GM19035 (cell line): ENCODE data around the gene CRYGB.

ENCODE experiments used
- ATAC-seq: cut with Tn5 transposase; IDR thresholded peaks from one replicate; pipeline ENCODE4 v1.9.1; 2021; ENCODE audit not compliant: unreplicated experiment

Gene CRYGB, protein sequence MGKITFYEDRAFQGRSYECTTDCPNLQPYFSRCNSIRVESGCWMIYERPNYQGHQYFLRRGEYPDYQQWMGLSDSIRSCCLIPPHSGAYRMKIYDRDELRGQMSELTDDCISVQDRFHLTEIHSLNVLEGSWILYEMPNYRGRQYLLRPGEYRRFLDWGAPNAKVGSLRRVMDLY

DNA sequence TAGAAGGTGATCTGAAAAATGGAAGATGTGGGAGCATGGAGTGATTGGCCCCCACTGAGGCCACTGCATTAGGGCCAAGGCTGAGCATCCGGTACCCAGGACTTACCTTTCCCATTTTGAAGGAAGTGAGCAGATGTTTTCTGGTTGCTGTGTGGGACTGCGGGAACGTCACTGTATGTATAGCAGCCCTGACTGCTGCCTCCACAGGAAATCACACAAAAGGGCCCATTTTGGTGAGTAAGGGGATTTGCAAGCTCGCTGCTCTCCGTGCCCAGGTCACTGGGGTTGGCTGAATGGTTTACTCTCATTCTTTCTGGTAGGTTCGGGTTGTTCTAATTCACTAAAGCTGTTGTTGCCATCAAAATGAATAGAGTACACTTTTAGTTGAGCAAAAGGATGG lies at the start of gene CRYGB:
CRYGB (minus strand) TSS at position 153 of the 400 bp plus-strand sequence; CDS start at position 115, 38 bp downstream.
- ATAC-seq, result no peak

DNA sequence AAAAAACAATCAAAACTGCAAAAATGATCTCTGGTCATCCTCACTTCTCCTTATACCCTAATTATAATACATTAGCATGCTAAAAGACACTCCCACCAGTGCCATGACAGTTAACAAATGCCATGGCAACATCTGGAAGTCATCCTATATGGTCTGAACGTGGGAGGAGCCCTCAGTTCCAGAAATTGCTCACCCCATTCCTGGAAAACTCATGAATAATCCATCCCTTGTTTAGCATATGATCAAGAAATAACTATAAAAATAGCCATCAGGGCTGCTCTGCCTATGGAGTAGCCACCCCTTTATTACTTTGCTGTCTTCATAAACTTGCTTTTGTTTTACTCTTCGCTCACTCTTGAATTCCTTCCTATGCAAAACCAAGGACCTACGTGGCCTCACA lies 49.6 kb upstream of the CRYGB start:
- ATAC-seq, result no peak

DNA sequence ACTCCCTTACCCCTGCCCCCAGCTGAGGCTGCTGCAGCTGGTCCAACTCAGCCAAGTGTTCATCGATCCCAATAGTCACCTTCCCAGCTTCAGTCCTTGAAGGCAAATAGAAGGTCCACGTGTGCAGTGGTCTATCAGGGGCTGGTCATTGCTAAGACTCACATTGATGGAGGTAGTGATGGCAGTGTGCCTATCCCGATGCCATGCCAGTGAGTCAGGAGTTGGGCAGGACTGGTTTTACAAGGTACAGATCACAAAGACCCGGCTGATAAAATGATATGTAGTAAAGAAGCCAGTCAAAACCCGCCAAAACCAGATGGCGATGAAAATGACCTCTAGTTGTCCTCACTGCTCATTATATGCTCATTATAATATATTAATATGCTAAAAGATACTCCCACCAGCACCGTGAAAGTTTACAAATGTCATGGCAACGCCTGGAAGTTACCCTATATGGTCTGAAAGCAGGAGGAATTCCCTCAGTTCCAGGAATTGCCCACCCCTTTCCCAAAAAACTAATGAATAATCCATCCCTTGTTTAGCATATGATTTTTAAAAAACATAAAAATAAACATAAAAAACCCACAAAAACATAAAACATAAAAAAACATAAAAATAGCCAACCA lies 46.8 kb upstream of the CRYGB start:
- no peak for ATAC-seq

DNA sequence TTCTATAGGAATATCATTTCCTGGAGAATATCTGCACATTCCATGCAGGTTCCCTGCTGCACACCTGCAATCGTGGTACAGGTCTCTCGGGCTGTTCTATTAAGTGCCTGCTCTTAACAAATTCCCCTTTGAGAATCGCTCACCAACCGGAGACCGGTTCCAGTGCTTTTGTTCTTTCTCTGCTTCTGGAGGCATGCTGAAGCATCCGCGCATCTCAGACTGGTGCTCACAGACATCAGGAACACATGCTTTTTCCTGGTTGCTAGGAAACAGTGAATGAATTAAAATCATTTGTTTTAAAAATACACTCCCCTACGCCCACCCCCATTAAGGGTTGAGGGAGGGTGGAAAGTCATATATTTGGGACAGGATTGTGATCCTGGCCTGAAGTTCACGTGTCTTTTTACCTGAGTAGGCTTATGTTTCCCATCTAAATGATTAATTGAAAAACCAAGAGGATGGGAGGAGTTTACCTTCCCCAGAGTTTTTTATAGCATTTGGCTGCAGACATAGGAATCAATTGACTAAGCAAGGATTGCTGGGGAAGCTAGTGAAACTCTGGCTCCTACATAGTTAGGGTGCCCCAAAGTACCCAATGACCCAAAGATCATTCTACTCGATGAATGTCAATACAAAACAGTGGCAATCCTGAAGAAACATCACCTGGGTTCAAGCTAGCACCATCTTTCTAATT lies 44.0 kb upstream of the CRYGB start, which contains the start of gene C2orf80:
C2orf80 (minus strand) TSS at position 221 of the 694 bp plus-strand sequence. CDS start 3,044 bp downstream, outside the sequence.
- no peak for ATAC-seq

DNA sequence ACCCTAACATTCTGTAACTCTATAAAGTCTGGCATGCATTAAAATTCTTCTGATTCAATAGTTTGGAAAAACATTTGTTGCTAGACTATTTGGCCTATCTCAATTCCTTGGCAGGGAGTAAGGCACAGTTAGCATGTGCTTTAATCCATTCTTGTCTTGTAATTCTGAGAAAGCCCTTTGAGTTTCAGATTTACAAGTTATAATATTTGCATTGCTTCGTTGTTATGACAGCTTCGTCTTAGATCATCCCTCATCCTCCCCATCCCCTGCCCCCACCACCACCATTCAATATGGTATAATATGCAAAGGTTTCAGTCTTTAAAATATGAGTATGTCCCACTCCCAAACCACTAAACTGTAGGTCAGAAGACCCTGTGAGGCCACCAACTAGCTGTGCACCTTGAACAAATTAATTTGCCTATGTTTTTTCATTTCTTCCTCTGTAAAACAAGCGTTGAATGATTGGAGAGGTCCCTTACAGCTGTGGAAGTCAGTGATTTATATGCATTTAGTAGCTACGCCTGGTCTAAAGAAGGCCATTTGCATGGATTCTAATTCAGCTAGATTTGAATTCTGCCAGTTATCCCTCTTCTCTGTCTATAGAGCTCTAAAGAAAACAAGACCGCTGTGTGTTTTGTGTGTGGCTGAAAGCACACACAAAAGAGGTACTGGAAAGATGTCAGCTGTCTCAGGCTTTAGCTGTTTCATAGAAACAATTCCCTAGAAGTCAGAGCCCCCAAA lies 43.3 kb upstream of the CRYGB start:
- ATAC-seq, result no peak

DNA sequence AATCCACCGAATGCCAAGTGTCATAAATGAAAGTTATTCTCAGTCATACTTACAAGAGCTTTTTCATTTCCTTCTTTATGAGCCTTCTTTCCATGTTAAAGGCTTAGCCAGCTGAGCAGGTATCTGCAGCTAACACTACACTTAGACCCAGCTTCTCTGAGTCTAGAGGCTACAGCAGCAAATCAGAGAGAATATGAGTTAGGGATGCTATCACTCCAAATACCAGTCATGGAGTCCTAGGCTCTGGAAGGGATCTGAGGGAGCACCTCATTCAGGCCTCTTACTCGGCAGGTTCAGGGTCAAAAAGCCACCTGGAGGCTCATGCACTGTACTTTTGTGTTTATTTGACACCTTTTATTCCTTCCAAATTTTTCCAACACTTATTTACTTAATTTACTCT lies 40.9 kb upstream of the CRYGB start:
- no peak for ATAC-seq

DNA sequence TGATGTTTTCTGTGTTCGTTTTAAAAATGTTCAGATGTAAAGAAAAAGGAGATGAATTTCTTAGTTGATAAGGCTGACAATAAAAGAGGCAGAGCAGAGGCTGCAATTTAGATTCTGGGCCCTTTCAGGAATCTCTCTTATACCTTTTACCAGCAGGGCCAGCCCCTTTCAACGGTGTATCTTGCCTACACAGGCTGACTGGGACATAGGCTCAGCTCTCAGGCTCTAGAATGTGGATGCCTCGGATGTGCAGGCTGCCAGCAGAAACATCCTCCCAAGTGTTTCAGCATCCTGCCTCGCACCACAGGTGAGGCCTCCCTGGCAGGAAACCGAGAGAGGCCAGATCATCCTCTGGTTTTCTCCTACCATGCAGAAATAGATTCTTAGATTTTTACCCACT lies 40.5 kb upstream of the CRYGB start:
- ATAC-seq, result no peak

DNA sequence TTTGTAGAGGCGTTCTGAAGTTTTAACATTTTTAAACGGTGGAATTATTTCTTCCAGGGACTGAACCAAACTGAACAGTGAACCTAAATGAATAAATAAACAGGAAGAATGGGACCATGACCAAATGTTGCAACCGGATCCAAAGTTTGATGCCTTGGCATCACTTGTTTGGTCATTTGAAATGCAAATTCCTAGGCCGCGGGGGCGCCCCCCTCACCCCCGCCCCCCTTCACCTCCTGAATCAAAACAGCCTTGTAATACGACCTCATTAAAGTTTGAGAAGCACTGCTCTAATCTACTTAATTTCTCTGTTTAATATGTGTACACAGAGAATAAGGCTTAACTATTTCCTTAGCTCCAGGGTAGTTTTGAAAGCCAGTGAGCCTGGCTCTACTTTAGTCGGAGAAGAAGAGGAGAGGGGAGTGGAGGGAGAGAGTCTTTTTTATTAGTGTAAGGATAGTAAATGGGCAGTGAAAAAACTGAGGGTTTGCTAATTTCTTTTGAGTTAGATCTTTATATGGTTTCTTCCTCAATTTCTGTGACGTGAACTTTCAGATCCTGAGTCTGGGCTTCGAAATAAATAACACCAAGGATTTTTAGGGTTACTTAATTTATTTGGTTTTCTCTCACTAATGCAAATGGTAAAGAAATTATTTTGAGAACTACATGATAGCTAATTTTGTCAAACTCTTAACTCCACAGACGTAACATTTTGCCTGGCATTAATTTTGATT lies 38.2 kb upstream of the CRYGB start:
- no peak for ATAC-seq

DNA sequence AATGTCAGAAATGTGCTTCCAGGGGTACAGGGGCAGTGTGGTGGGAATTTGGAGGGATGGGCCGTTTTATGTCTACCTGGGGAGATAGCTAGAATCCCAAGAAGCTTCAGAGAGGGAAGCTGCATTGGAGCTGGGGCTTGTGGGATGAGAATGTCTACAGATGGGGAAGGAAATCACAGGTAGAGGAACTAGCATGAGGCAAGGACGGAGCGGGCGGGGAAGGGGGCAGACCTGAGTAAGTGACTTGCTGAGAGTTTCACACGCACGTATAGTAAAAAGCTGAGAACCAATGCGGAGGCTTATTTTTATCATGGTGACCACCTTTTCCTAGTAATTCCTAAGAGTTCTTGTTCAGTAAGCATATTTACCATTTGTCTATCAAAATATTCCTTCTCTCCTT lies 37.6 kb upstream of the CRYGB start:
- no peak for ATAC-seq

DNA sequence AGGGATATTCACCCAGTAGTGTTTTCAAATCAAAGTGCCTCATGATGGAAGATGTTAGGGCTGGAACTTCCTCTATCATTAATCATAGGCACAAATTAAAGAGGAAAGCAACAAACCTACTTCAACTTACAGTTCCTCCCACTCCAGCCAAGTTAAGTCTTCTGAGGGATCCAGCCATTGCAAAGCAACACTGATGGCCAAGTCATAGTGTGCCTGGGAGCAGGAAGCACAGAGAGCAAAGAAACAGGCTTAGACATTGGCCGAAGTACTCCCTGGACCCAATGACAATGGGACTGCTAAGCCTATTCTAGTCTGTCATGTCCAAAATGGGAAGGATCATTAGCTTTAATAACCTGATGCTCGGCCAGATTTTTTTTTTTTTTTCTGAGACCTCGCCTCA lies 36.9 kb upstream of the CRYGB start:
- ATAC-seq, result no peak

DNA sequence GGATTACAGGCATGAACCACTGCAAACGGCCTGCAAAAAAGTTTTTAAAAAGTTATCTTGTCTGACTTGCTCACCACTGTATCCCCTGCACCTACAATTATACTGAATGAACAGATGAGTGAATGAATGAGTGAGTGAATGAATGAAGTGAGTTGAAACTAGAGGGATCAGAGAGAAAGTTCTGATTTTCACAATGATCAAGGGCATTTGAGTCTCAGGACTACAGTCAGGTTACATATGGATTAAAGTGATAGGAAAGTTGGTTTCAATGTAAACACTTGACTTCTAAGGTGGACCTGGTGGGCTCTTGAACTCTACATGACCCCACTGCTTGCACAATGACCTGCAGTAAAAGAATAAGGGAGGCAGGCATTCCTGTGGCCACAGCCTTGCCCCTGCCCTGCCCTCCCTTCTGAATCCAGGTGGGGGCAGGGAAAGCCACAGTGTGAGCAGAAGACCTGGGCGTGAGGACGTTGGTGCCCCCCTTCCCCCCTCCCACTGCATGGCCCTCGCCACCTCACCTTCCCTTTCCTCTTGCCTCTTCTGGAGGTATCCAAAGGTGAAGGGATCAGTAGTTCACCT lies 33.2 kb upstream of the CRYGB start:
- no peak for ATAC-seq

DNA sequence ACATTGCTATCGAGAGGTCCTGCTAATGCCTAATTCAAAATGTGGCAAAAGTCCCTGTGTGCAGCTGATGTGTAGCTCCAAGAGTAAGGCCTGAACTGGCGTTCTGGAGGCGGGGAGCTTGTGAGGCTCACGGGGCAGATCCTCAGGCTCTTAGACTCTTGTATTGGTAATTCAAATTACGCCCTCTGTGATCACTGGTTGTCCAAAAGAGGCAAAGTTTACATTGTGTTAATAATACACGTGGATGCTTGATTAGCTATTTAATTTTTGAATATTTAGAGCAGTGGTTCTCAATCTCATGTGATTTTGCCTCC lies 29.8 kb upstream of the CRYGB start:
- ATAC-seq, result no peak

DNA sequence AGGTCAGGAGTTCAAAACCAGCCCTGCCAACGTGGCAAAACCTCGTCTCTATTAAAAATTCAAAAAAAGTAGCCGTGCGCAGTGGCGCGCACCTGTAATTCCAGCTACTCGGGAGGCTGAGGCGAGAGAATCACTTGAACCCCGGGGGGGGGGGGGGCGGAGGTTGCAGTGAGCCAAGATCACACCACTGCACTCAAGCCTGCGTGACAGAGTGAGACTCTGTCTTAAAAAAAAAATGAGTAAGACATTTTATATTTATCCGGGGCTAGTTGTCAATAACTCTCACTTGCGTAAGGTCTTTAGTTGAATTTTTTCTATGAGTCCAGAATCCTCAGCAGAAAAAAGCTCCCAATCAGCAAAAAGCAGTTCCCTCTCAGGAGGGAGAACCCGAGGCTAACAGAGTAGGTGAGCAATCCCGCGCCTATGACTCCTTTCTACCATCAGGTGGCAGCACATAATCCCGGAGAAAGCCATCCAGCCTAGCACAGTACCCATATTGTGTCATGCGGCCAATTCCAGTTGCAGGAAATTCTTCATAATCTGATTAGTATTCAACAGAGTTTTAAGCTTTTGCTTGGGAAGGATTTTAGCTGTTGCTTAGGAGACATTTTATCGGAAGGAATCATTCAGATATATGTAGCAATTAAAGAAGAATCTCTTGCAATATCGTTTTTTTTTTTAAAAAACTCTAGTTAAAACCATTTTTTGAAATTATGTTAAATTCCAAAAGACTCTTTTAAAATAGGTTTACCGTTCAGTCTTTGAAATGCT lies 29.3 kb upstream of the CRYGB start:
- ATAC-seq, result peak; percentile 99

DNA sequence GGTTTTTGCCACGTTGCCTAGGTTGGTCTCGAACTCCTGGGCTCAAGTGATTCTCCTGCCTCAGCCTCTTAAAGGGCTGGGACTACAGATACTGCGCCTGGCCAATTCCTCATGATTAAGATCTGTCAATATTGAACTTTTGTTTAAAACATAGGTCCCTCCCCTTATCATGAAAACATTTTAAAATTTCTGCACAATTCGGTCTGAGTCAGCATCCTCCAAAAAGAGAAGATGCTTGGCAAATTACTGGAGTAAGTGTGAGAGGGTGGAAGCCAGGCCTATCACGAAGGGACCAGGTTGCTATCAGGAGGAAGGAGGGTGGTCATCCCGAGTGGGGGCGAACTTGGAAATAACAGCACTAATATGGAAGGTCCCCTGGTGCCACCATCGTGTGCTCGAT lies 28.2 kb upstream of the CRYGB start:
- ATAC-seq, result no peak

DNA sequence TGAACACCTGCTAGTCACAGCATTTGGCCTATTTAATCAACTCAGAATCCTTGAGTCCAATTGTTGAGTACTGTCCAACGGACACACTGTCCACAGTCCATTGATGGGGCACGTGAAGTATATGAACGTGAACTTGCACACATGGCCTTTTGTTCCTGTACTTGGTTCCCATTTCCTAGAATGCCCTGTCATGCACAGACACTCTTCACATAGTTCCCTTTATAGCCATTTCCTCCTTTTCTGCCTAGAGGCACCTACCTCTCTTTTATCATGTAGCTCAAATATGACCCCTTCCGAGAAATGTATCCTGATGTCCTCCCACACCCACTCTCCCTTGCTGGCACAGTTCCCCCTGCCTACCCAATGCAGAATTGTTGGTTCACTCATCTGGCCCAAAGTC lies 26.2 kb upstream of the CRYGB start:
- ATAC-seq, result no peak

DNA sequence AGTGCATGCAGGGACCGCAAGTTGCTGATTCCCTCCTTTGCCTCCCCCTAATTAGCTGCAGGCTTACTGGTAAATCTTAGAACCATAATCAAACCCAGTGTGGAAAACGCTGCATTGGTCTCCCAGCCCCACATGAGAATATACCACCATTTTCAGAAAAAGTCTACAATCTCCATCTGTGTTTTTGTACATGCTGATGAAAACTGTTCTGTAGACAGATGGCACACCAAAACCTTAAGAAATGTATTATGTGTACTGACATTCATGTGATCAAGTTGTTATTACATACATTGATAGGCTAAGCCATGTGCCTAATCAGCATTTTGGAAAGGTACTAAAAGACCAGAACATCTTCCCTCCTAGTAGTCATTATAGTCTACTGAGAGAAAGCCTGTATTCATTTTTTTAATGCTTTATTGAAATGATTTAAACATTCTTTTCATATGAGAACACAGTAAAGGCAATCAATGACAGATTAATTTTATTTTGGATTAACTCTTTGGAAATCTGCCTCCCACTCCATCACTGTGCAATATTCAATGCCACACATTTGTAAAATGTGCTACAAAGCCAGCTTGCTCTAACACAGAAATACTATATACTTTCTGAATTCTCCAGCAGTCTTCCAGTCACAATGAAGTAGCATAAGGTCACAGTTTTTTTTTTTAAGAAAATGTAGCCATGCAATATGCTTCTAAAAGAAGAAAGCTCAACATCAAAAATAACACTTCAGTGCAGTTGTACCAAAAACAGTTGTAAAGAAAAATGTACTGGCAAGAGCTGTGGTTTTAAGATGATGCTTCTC lies 19.2 kb upstream of the CRYGB start:
- ATAC-seq, result no peak

DNA sequence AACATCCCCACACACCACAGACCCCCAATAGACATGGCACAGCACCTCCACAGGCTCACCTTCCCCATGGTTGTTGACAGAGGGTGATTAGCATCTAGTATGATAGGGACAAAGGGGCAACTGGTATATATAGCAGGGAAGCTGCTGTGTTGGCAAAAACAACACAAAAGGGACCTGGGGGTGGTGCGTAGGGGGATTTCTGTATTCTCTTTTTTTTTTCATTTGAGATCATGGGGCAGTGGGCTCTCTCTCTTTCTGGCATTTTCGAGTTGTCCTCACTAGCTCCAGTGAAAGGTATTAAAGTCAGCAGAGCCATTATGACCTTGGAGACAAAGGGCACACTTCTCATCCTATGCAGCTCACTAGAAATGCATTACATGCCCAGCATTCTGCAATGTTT lies 17.5 kb upstream of the CRYGB start, which contains the start of gene CRYGA:
CRYGA (minus strand) TSS at position 101 of the 400 bp plus-strand sequence; CDS start at position 68, 33 bp downstream.
- no peak for ATAC-seq

DNA sequence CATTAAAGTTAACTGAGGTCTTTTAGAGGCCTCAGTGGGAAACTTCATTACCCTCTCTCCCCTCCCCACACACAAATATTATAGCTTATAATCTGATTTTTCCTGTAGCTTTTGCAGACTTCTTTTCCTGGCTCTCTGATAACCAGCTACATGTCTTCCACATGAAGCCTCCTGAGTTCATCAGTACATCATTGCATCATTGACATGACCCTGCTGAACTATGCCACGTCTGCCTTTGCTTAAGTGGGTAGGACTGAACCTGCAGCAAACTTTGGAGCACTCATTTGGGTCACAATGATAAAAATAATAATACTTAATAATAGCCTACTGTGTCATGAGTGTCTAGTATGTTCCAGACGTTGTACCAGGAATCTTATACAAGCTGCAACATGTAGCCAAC lies 10.5 kb upstream of the CRYGB start:
- ATAC-seq, result no peak

DNA sequence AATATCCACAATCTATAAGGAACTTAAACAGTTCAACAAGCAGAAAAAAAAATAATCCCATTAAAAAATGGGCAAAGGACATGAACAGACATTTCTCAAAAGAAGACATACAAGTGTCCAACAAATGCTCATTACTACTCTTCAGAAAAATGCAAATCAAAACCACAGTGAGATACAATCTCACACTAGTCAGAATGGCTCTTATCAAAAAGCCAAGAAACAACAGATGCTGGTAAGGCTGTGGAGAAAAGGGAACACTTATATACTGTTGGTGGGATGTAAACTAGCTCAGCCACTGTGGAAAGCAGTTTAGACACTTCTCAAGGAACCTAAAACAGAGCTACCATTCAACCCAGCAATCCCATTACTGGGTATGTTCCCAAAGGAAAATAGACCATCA lies 7.2 kb upstream of the CRYGB start:
- ATAC-seq, result no peak
